ENCODE measurements around the gene GALNT16. TPM values are rescaled to one million over a fixed set of nuclear protein-coding genes. Genes with fewer than 3 reads are reported as not detected.

GALNT16 gene
- total RNA-seq, 4 donors from 2014 or later = 2.1 to 35.9 (median 11.5) TPM

GRCh38 chr14:69291396-69291795, 31.4 kb downstream of the GALNT16 start:
- Histone ChIP-seq H3K9me3 (no peaks in the 10 kb centered on the region), H3K4me3 (no peak overlapping the region)
- intact Hi-C loops (cut with DNase I; ENCODE audit: low total_unique reads) = no loop called here

GRCh38 chr14:69291891-69292561, 32.1 kb downstream of the GALNT16 start:
- no peak for DNase-seq
- no peaks in the 10 kb centered on the region for H3K36me3 ChIP-seq
- H3K9me3 ChIP-seq = no peaks in the 10 kb centered on the region
- H3K4me3 ChIP-seq = no peak overlapping the region
- no peaks in the 10 kb centered on the region for H3K27me3 ChIP-seq
- intact Hi-C loops (cut with DNase I; ENCODE audit: low total_unique reads) = no loop called here
- TF ChIP-seq POLR2A (IDR thresholded peaks at IDR 0.05) = no peak
- TF ChIP-seq CTCF (IDR thresholded peaks at IDR 0.05) = no peak
- no peak overlapping the region for H3K27ac ChIP-seq
- no peaks in the 10 kb centered on the region for H3K4me1 ChIP-seq

More at GRCh38 chr14:69291396-69291795, 31.4 kb downstream of the GALNT16 start:
- DNase-seq = no peak
- TF ChIP-seq POLR2A (IDR thresholded peaks at IDR 0.05) = no peak
- no peak for TF ChIP-seq CTCF (IDR thresholded peaks at IDR 0.05)
- Histone ChIP-seq H3K4me1 (no peaks in the 10 kb centered on the region), H3K27ac (no peak overlapping the region), H3K36me3 (no peaks in the 10 kb centered on the region), H3K27me3 (no peaks in the 10 kb centered on the region)

GRCh38 chr14:69298131-69299071, 38.4 kb downstream of the GALNT16 start:
- intact Hi-C loops (cut with DNase I; ENCODE audit: low total_unique reads) = no loop called here
- no peak for DNase-seq
- Histone ChIP-seq H3K9me3 (no peaks in the 10 kb centered on the region), H3K4me1 (no peaks in the 10 kb centered on the region), H3K27ac (no peak overlapping the region), H3K36me3 (no peaks in the 10 kb centered on the region), H3K27me3 (no peaks in the 10 kb centered on the region), H3K4me3 (no peak overlapping the region)
- TF ChIP-seq CTCF (IDR thresholded peaks at IDR 0.05) = no peak
- TF ChIP-seq POLR2A (IDR thresholded peaks at IDR 0.05) = no peak

- TF ChIP-seq POLR2A (IDR thresholded peaks at IDR 0.05) = no peak
- TF ChIP-seq CTCF (IDR thresholded peaks at IDR 0.05) = no peak
- H3K9me3 ChIP-seq = no peaks in the 10 kb centered on the region
- no peaks in the 10 kb centered on the region for H3K36me3 ChIP-seq
- no peaks in the 10 kb centered on the region for H3K4me1 ChIP-seq
- no peak for DNase-seq
- no peaks in the 10 kb centered on the region for H3K27me3 ChIP-seq
- H3K4me3 ChIP-seq = no peak overlapping the region
- H3K27ac ChIP-seq = no peak overlapping the region
- intact Hi-C loops (cut with DNase I; ENCODE audit: low total_unique reads) = no loop called here
Measured at GRCh38 chr14:69299286-69300035, 39.5 kb downstream of the GALNT16 start.
